ENCODE results near the gene ARSB.

ARSB gene

DNA sequence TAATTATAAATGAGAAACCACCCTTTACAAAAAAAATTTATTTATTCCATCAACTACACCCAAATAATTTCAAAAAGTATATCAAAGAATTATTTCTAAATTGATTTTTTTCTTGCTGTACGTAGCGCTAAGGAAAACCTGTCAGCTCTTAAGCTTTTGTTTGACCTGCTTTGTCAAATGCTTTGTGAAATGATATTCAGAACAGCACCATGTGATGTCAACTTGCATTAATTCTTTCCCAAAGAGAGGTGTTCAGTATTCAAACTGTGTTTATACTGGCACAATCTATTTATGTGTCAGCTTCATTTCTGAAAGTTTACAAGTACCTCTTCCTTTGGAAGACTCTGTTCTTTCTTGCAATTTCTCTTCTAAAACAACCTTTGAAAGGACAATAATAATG is 12.0 kb upstream of the ARSB start:
- no peaks in the 10 kb centered on the region for H3K36me3 ChIP-seq (replicated peaks; ENCODE audit: low read depth, low read length)
- TF ChIP-seq, protein P1, sequence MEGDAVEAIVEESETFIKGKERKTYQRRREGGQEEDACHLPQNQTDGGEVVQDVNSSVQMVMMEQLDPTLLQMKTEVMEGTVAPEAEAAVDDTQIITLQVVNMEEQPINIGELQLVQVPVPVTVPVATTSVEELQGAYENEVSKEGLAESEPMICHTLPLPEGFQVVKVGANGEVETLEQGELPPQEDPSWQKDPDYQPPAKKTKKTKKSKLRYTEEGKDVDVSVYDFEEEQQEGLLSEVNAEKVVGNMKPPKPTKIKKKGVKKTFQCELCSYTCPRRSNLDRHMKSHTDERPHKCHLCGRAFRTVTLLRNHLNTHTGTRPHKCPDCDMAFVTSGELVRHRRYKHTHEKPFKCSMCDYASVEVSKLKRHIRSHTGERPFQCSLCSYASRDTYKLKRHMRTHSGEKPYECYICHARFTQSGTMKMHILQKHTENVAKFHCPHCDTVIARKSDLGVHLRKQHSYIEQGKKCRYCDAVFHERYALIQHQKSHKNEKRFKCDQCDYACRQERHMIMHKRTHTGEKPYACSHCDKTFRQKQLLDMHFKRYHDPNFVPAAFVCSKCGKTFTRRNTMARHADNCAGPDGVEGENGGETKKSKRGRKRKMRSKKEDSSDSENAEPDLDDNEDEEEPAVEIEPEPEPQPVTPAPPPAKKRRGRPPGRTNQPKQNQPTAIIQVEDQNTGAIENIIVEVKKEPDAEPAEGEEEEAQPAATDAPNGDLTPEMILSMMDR (IDR thresholded peaks at IDR 0.05; ENCODE audit: low read depth, low read length), result no peak
- H4K20me1 ChIP-seq (ENCODE audit: insufficient read depth, low read length), result no peaks in the 10 kb centered on the region
- no peak overlapping the region for H2AFZ ChIP-seq (ENCODE audit: low read depth, low read length)
- H3K4me3 ChIP-seq (ENCODE audit: low read length), result no peak overlapping the region
- no peak overlapping the region for H3K27ac ChIP-seq (ENCODE audit: low read length)
- peaks cover 3% of the 10 kb centered on the region; the same call in 1 of the 2 replicates for H3K4me1 ChIP-seq (ENCODE audit: low read length)
- no peaks in the 10 kb centered on the region for H3K9me3 ChIP-seq (ENCODE audit: insufficient read depth, low read length)
- no peak overlapping the region for H3K9ac ChIP-seq (ENCODE audit: low read length)
- H3K27me3 ChIP-seq (ENCODE audit: low read depth, low read length), result no peaks in the 10 kb centered on the region
- no peak overlapping the region for H3K4me2 ChIP-seq (ENCODE audit: low read length)
- H3K79me2 ChIP-seq (ENCODE audit: low read length), result no peaks in the 10 kb centered on the region

DNA sequence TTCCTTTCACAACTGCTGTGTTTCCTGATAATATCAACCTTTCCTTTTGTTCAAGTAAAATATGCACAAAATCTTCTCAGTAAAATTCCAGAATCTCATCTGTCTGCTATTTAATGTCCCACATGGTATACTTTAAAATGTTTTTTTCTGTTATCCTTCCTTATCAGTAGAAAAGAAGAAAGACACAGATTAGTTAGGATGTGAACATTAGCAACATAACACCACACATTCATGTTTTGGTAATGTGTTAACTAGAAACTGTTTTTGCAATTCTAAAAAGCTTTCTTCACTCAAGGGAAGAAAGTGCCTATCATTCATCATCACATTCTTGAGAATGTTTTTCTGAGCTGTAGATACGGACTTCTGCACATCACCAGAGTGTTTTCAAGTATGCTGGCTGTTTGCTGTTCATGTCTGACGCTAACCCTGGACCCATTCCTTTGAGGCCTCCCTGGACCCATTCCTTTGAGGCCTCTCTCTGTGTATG is 10.5 kb upstream of the ARSB start:
- H3K9me3 ChIP-seq (ENCODE audit: insufficient read depth, low read length), result no peaks in the 10 kb centered on the region
- H3K79me2 ChIP-seq (ENCODE audit: low read length), result no peaks in the 10 kb centered on the region
- H2AFZ ChIP-seq (ENCODE audit: low read depth, low read length), result no peak overlapping the region
- H4K20me1 ChIP-seq (ENCODE audit: insufficient read depth, low read length), result no peaks in the 10 kb centered on the region
- H3K4me2 ChIP-seq (ENCODE audit: low read length), result no peak overlapping the region
- H3K9ac ChIP-seq (ENCODE audit: low read length), result no peak overlapping the region
- peaks cover 3% of the 10 kb centered on the region; the same call in 1 of the 2 replicates for H3K4me1 ChIP-seq (ENCODE audit: low read length)
- no peak for TF ChIP-seq EZH2phosphoT487 (IDR thresholded peaks at IDR 0.05; ENCODE audit: low read depth)
- TF ChIP-seq, protein P1 (IDR thresholded peaks at IDR 0.05; ENCODE audit: low read depth, low read length), result no peak
- H3K27me3 ChIP-seq (ENCODE audit: low read depth, low read length), result no peaks in the 10 kb centered on the region
- no peaks in the 10 kb centered on the region for H3K36me3 ChIP-seq (replicated peaks; ENCODE audit: low read depth, low read length)
- no peak overlapping the region for H3K27ac ChIP-seq (ENCODE audit: low read length)
- no peak overlapping the region for H3K4me3 ChIP-seq (ENCODE audit: low read length)

DNA sequence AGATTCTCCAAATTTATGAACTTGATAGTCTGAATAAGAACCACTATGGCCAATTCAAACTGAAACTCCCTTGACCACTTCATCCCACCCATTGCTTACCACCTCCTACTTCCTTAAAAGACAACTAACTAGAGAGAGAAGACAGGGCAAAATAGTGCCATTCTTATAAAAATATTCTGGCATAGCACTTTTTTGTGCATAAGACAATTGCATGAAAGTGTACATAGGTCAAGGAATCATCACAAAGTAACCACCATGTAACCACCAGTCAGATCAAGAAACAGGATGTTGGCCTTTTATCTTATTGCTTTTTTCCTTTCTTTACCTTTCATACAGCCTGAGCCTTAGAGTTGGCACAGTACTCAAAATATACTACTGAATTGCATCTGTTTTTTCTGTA is 8.1 kb upstream of the ARSB start:
- TF ChIP-seq, protein P1 (IDR thresholded peaks at IDR 0.05; ENCODE audit: low read depth, low read length), result no peak
- TF ChIP-seq EZH2phosphoT487 (IDR thresholded peaks at IDR 0.05; ENCODE audit: low read depth), result no peak
- no peaks in the 10 kb centered on the region for H3K27me3 ChIP-seq (ENCODE audit: low read depth, low read length)
- H3K9me3 ChIP-seq (ENCODE audit: insufficient read depth, low read length), result no peaks in the 10 kb centered on the region
- H3K4me2 ChIP-seq (ENCODE audit: low read length), result no peak overlapping the region
- no peak overlapping the region for H3K27ac ChIP-seq (ENCODE audit: low read length)
- no peak overlapping the region for H3K9ac ChIP-seq (ENCODE audit: low read length)
- no peaks in the 10 kb centered on the region for H3K79me2 ChIP-seq (ENCODE audit: low read length)
- no peak overlapping the region for H3K4me3 ChIP-seq (ENCODE audit: low read length)
- peaks cover 3% of the 10 kb centered on the region; the same call in 1 of the 2 replicates for H3K4me1 ChIP-seq (ENCODE audit: low read length)
- H4K20me1 ChIP-seq (ENCODE audit: insufficient read depth, low read length), result no peaks in the 10 kb centered on the region
- no peaks in the 10 kb centered on the region for H3K36me3 ChIP-seq (replicated peaks; ENCODE audit: low read depth, low read length)
- H2AFZ ChIP-seq (ENCODE audit: low read depth, low read length), result no peak overlapping the region

DNA sequence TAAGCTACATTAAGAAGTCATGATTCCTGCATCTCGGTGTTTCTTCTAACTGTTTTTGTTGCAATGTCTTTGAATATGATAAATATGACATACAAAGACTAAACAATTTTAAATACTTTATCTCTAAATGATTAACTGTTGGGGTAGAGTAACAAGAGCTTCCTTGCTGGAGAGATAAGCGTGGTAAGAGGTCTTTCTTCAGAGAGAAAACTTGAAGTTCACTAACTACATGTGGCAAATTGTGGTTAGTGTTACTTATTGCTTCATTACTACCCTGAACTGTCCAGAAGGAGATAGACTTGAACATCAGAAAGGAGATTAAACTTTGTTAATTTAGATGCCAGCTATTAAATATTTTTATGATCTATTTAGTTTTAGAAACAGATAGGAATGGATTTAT is 7.0 kb upstream of the ARSB start:
- peaks cover 8% of the 10 kb centered on the region for H3K4me1 ChIP-seq (ENCODE audit: low read length)
- H3K27me3 ChIP-seq (ENCODE audit: low read depth, low read length), result no peaks in the 10 kb centered on the region
- H2AFZ ChIP-seq (ENCODE audit: low read depth, low read length), result no peak overlapping the region
- H3K9ac ChIP-seq (ENCODE audit: low read length), result no peak overlapping the region
- TF ChIP-seq EZH2phosphoT487 (IDR thresholded peaks at IDR 0.05; ENCODE audit: low read depth), result no peak
- TF ChIP-seq, protein P1 (IDR thresholded peaks at IDR 0.05; ENCODE audit: low read depth, low read length), result no peak
- no peaks in the 10 kb centered on the region for H3K36me3 ChIP-seq (replicated peaks; ENCODE audit: low read depth, low read length)
- no peaks in the 10 kb centered on the region for H4K20me1 ChIP-seq (ENCODE audit: insufficient read depth, low read length)
- no peak overlapping the region for H3K27ac ChIP-seq (ENCODE audit: low read length)
- H3K79me2 ChIP-seq (ENCODE audit: low read length), result no peaks in the 10 kb centered on the region
- no peak overlapping the region for H3K4me2 ChIP-seq (ENCODE audit: low read length)
- H3K4me3 ChIP-seq (ENCODE audit: low read length), result no peak overlapping the region
- no peaks in the 10 kb centered on the region for H3K9me3 ChIP-seq (ENCODE audit: insufficient read depth, low read length)
